A549 (cell line): ENCODE measurements around the gene APOL2. TPM values are rescaled to one million over a fixed set of nuclear protein-coding genes. Genes with fewer than 3 reads are reported as not detected.

Experiments
- ATAC-seq, 2 experiments: fragments of 200-7000 bp in 1 of 2; fragments of >200 bp in 1 of 2; cut with Nextera tagmentation in 1 of 2; cut with Tn5 transposase in 1 of 2; 3 replicates each; pipeline versions ENCODE4 v1.8.0 to v1.9.1; 2018 to 2020; ENCODE audit warnings: mild to moderate bottlenecking in 1 of 2, moderate library complexity in 1 of 2
- CTCF ChIA-PET: fragments of 300-600 bp; sonication (Branson Sonifier 250); formaldehyde crosslinking; extraction: SDS; loops from one replicate; lab custom pipeline; 2021; ENCODE audit warnings: antibody characterized with exemption, inconsistent platforms; lab: Yijun Ruan, JAX
- POLR2A ChIA-PET: fragments of 350-600 bp; formaldehyde crosslinking; extraction: SDS; loops from one replicate; lab custom pipeline; 2021; ENCODE audit warnings: antibody characterized with exemption, inconsistent platforms; lab: Yijun Ruan, JAX
- DNase-seq, 2 experiments: peaks; one replicate each; pipeline versions ENCODE4 v3.0.0 to v3.0.0-alpha.2; 2011 to 2016; ENCODE audit warnings: low read depth in 1 of 2, low spot score in 1 of 2
- FAIRE-seq: peaks from 2 replicates; lab custom pipeline; 2011; peaks lifted over from hg19 to GRCh38; lab: Jason Lieb, UNC
- H3K27ac ChIP-seq, 2 experiments: fragments of >200 bp; sonication (Bioruptor Twin); formaldehyde crosslinking; 3 replicates each; pipeline ENCODE4 v1.5.1; 2016 to 2017
- H3K4me1 ChIP-seq: fragments of >200 bp; sonication (Bioruptor Twin); formaldehyde crosslinking; 3 replicates; pipeline ENCODE4 v1.6.1; 2016
- H3K4me2 ChIP-seq: fragments of >200 bp; sonication (Bioruptor Twin); formaldehyde crosslinking; 3 replicates; pipeline ENCODE4 v1.6.1; 2016
- H3K4me3 ChIP-seq: fragments of >200 bp; sonication (Bioruptor Twin); formaldehyde crosslinking; 3 replicates; pipeline ENCODE4 v1.5.1; 2016
- H3K9me3 ChIP-seq: fragments of >200 bp; sonication (Bioruptor Twin); formaldehyde crosslinking; 3 replicates; pipeline ENCODE4 v1.6.1; 2016
- ATOH8 ChIP-seq: fragments of 250-450 bp; sonication (Bioruptor Pico); IDR thresholded peaks from 2 replicates; pipeline ENCODE4 v1.5.0; 2020; ENCODE audit warnings: low read depth, mild to moderate bottlenecking, moderate library complexity
- BCL3 ChIP-seq: fragments of >200 bp; sonication (Bioruptor Twin); formaldehyde crosslinking; IDR thresholded peaks from 3 replicates; pipeline ENCODE4 v1.6.1; 2016
- BHLHE40 ChIP-seq: IDR thresholded peaks from 2 replicates; pipeline ENCODE4 v1.6.1; 2012; ENCODE audit warnings: low read depth, low read length, inconsistent platforms
- CHD4 ChIP-seq: fragments of 200-600 bp; sonication (generic); IDR thresholded peaks from 2 replicates; pipeline ENCODE4 v1.6.1; 2016; ENCODE audit warnings: antibody characterized with exemption, mild to moderate bottlenecking, borderline replicate concordance
- CTCF ChIP-seq: fragments of >200 bp; sonication (Bioruptor Twin); formaldehyde crosslinking; IDR thresholded peaks from 3 replicates; pipeline ENCODE4 v1.5.1; 2016
- ELK1 ChIP-seq: fragments of 150-350 bp; IDR thresholded peaks from 2 replicates; pipeline ENCODE4 v1.6.1; 2014; ENCODE audit warnings: low read depth, mild to moderate bottlenecking, low read length
- ESRRA ChIP-seq: fragments of 150-350 bp; IDR thresholded peaks from 2 replicates; pipeline ENCODE4 v1.6.1; 2014; ENCODE audit warnings: mild to moderate bottlenecking, low read length, borderline replicate concordance
- FOSB ChIP-seq: fragments of 250-450 bp; sonication (Bioruptor Pico); IDR thresholded peaks from 2 replicates; pipeline ENCODE4 v1.5.0; 2020; ENCODE audit warnings: mild to moderate bottlenecking, moderate library complexity
- FOXS1 ChIP-seq: fragments of 250-450 bp; sonication (Bioruptor Pico); IDR thresholded peaks from 2 replicates; pipeline ENCODE4 v1.5.0; 2020; ENCODE audit warnings: mild to moderate bottlenecking, moderate library complexity
- HES2 ChIP-seq: fragments of >200 bp; sonication (Bioruptor Twin); formaldehyde crosslinking; IDR thresholded peaks from 2 replicates; pipeline ENCODE4 v1.6.1; 2016
- HOXA7 ChIP-seq: fragments of 250-450 bp; sonication (Bioruptor Pico); IDR thresholded peaks from 2 replicates; pipeline ENCODE4 v1.5.0; 2020; ENCODE audit warnings: mild to moderate bottlenecking, moderate library complexity
- HOXB5 ChIP-seq: fragments of 250-450 bp; sonication (Bioruptor Pico); IDR thresholded peaks from 2 replicates; pipeline ENCODE4 v1.5.0; 2020; ENCODE audit warnings: mild to moderate bottlenecking, moderate library complexity
- JUN ChIP-seq, 2 experiments: fragments of >200 bp; sonication (Bioruptor Twin); formaldehyde crosslinking; IDR thresholded peaks; 2 replicates in 1 of 2; 3 replicates in 1 of 2; pipeline ENCODE4 v1.6.1; 2016 to 2017
- KDM1A ChIP-seq: fragments of 200-600 bp; sonication (generic); IDR thresholded peaks from 2 replicates; pipeline ENCODE4 v1.6.1; 2016; ENCODE audit warnings: low read depth, mild to moderate bottlenecking
- MAZ ChIP-seq: fragments of 150-350 bp; IDR thresholded peaks from 2 replicates; pipeline ENCODE4 v1.6.1; 2014; ENCODE audit warnings: antibody characterized with exemption, low read depth, low read length, borderline replicate concordance
- MYC ChIP-seq: IDR thresholded peaks from 2 replicates; pipeline ENCODE4 v1.6.1; 2012; ENCODE audit warnings: mild to moderate bottlenecking, inconsistent platforms, low read length, improper control_type of control experiment, borderline replicate concordance
- NPAS2 ChIP-seq: fragments of 250-450 bp; sonication (Bioruptor Pico); IDR thresholded peaks from 2 replicates; pipeline ENCODE4 v1.8.0; 2022; ENCODE audit warnings: mild to moderate bottlenecking, moderate library complexity, borderline replicate concordance
- POLR2A ChIP-seq: IDR thresholded peaks from 2 replicates; pipeline ENCODE4 v1.6.1; 2012; ENCODE audit warnings: mild to moderate bottlenecking, low read length
- POLR2AphosphoS2 ChIP-seq: conservative IDR thresholded peaks from 2 replicates; pipeline ENCODE4 v1.6.1; 2012; ENCODE audit warnings: low read length, improper control_type of control experiment, inconsistent platforms
- RCOR1 ChIP-seq: fragments of 150-350 bp; IDR thresholded peaks from 2 replicates; pipeline ENCODE4 v1.6.1; 2014; ENCODE audit warnings: antibody characterized with exemption, low read length, low read depth
- RFX5 ChIP-seq: fragments of 450-650 bp; IDR thresholded peaks from 2 replicates; pipeline ENCODE4 v1.7.1; 2014; ENCODE audit warnings: antibody characterized with exemption, mild to moderate bottlenecking, moderate library complexity
- SMC3 ChIP-seq: fragments of >200 bp; sonication (Bioruptor Twin); formaldehyde crosslinking; IDR thresholded peaks from 3 replicates; pipeline ENCODE4 v1.6.1; 2018; ENCODE audit warnings: inconsistent platforms
- SREBF2 ChIP-seq: fragments of 450-650 bp; IDR thresholded peaks from 2 replicates; pipeline ENCODE4 v1.6.1; 2014; ENCODE audit warnings: mild to moderate bottlenecking, moderate library complexity
- TP53 ChIP-seq: fragments of 250-450 bp; sonication (Bioruptor Pico); IDR thresholded peaks from 2 replicates; pipeline ENCODE4 v1.5.0; 2021; ENCODE audit warnings: mild to moderate bottlenecking, moderate library complexity
- WGBS: methylation state at CpG from one replicate; pipeline ENCODE4 v1.1.6; 2017; ENCODE audit errors: missing lambda C conversion rate; 5-methylcytosine and 5-hydroxymethylcytosine counted together
- polyA plus RNA-seq, 4 experiments: library from polyadenylated mRNA; depleted of rRNA in 3 of 4; stranded (reverse); fragments of >200 nt; fragmentation: RNase III in 1 of 4; extraction: RNeasy Plus Mini Kit Qiagen cat#74134 plus additional on column Dnase treatment in 1 of 4; gene quantifications; 2 replicates in 3 of 4; 3 replicates in 1 of 4; pipeline ENCODE4 v1.2.3, GENCODE V29; 2011 to 2017

APOL2 gene
- polyA plus RNA-seq, 2 of the 4 experiments (the other 2 are of a cell fraction): 8.7 to 23.8 TPM

GRCh38 chr22:36222887-36223450, 16.4 kb downstream of the APOL2 start:
- Histone ChIP-seq H3K9me3 (no peaks in the 10 kb centered on the region), H3K27ac (no peak overlapping the region), H3K4me2 (no peak overlapping the region), H3K4me3 (no peak overlapping the region), H3K4me1 (peaks cover 5% of the 10 kb centered on the region; the same call in 1 of the 3 replicates)
- 63% methylated on average over 9 of the region's 9 CpGs for WGBS
- FAIRE-seq (no peak), ATAC-seq (no peak), DNase-seq (no peak)
- ChIA-PET CTCF (interaction anchor here (0.6 to 1.6 kb wide), 4 partner anchors 9 to 87 kb away, joined by 3 to 4 read pairs (median 3); no protein-coding TSS in a partner anchor), POLR2A (no interaction called here)
- TF ChIP-seq HES2 (no peak), FOSB (CRISPR knock-in tag) (no peak), HOXB5 (CRISPR knock-in tag) (no peak), POLR2A (no peak), NPAS2 (CRISPR knock-in tag) (no peak), JUN (IDR thresholded peaks at IDR 0.05) (no peak), TP53 (CRISPR knock-in tag) (no peak), POLR2AphosphoS2 (no peak), ATOH8 (no peak), MAZ (no peak), FOXS1 (no peak), RCOR1 (no peak), CHD4 (no peak), HOXA7 (CRISPR knock-in tag) (no peak), KDM1A (no peak), SREBF2 (no peak), MYC (no peak), BHLHE40 (no peak), CTCF (no peak), ELK1 (no peak)

- FAIRE-seq: no peak
- ChIA-PET POLR2A (no interaction called here), CTCF (interaction anchor here (0.7 to 1.6 kb wide), 8 partner anchors 8 to 98 kb away, joined by 3 to 5 read pairs (median 3); partner anchors contain the start of gene APOL4)
- ATAC-seq: peak; percentile 92 to 93
- peak; percentile 19 to 39 for DNase-seq
- Histone ChIP-seq H3K4me2 (peak overlapping the region; percentile 53; the same call in 2 of the 3 replicates), H3K4me3 (no peak overlapping the region), H3K4me1 (peaks cover 5% of the 10 kb centered on the region; the same call in 1 of the 3 replicates), H3K27ac (no peak overlapping the region), H3K9me3 (no peaks in the 10 kb centered on the region)
- 1% methylated on average over 7 of the region's 7 CpGs for WGBS
- TF ChIP-seq ELK1: no peak
- no peak for TF ChIP-seq HES2
- TF ChIP-seq MYC: no peak
- no peak for TF ChIP-seq ESRRA
- no peak for TF ChIP-seq RFX5
- no peak for TF ChIP-seq CHD4
- TF ChIP-seq FOXS1: no peak
- TF ChIP-seq CTCF: peak; percentile 56
- peak; percentile 55 for TF ChIP-seq SMC3
- TF ChIP-seq BCL3: no peak
Observed at GRCh38 chr22:36221799-36222751, 17.3 kb downstream of the APOL2 start.
